ENCODE results near the gene SPOUT1.

The SPOUT1 gene

DNA sequence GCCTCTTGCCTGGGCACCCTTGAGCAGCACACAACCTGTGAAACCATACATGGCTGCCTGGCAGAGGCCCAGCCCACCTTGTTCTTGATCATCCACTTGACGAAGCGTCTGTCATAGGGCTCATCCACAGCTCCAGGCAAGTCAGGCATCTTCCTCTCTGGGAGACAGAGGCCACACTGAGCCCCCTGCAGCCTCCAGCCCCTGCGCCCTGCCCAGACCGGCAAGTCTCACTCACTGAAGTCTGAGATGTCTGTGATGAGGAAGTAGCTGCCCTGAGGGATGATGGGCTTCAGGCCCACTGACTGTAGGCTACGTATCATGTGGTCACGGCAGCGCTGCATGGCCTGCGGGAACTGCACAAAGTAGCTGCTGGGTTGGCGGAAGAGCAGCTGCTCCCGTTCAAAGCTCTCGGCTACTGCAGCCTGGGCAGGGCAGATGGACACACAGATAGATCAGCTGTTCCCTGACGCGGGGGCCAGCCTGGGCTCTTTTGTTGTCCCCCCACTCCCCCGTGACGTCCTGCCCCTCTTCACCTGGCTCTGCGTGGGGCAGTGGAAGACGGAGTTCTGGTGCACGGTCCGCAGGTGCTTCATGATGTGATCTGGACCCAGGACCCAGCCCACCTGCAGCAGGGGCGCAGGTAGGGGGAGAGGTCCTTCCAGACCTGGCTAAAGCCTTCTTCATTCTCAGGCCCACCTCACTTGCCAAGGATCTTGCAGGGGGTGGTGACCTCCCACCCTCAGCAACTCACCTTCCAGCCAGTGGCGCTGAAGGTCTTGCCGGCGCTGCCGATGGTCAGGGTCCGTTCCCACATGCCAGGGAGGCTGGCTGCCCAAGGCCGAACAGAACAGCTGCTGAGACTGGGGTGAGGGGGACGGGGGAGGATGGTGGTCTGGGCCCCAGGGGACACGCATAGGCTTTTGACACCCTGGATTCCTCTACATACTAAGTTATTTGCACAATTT is 5.9 kb upstream of the SPOUT1 start:
- no peak for DNase-seq

DNA sequence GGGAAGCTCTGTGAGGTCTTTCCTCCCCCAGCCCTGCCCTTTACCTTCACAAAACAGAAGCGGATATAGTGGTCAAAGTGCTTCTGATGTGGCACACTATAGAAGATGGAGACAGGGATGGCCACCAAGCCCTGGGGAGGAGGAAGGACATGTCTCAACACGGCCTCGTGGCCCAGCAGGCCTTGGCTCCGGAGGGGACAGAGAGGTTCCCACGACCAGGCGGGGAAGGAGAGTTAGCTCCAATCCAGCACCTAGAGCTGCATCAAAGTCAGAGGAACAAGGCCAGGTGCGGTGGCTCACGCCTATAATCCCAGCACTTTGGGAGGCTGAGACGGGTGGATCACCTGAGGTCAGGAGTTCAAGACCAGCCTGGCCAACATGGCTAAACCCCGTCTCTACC is 4.1 kb upstream of the SPOUT1 start:
- no peak for DNase-seq

DNA sequence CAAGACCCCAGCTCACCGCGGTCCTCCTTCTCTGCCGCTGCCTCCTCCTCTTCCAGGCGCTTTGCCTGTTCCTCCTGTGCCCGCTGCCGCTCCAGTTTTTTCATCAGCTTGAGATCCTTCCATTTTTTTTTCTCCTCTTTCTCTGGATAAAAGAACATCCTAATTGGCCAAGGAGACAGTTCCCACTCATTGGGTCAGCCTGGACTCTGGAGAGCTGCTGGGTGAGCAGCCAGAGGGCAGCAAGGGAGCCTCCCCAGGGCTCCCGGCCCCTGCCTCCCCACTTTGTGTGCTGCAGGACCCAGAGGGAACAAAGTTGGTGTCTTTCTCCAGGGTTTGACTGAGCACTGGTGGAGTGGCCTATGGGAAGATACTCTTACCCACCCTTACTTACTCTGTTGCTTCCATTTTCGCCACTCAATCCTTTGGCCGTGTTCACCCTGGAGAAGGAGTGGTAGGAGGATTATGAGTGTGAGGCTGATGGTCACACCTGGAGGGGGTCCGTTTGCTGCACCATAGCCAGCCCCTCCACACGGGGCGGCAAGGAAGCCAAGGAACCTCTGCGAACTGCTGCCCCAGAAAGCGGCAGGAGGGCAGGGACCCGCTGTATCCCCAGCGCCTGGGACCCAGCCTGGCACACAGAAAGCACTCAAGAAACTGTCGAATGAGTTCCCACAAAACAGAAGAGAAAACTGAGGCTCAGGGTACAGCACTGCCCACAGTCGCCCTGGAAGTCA is 708 bp downstream of the SPOUT1 start:
- no peak for DNase-seq

DNA sequence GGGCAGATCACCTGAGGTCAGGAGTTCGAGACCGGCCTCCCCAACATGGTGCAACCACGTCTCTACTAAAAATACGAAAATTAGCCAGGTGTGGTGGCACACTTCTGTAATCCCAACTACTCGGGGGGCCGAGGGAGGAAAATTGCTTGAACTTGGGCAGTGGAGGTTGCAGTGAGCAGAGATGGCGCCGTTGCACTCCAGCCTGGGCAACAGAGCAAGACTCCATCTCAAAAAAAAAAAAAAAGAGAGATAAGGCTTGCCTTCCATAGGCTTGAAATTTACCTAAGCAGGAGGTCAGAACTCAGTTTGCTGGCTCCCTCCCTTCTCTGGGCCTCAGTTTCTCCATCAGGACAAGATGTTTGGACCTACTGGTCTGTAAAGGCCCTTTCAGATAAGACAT is 1.3 kb downstream of the SPOUT1 start:
- no peak for DNase-seq

DNA sequence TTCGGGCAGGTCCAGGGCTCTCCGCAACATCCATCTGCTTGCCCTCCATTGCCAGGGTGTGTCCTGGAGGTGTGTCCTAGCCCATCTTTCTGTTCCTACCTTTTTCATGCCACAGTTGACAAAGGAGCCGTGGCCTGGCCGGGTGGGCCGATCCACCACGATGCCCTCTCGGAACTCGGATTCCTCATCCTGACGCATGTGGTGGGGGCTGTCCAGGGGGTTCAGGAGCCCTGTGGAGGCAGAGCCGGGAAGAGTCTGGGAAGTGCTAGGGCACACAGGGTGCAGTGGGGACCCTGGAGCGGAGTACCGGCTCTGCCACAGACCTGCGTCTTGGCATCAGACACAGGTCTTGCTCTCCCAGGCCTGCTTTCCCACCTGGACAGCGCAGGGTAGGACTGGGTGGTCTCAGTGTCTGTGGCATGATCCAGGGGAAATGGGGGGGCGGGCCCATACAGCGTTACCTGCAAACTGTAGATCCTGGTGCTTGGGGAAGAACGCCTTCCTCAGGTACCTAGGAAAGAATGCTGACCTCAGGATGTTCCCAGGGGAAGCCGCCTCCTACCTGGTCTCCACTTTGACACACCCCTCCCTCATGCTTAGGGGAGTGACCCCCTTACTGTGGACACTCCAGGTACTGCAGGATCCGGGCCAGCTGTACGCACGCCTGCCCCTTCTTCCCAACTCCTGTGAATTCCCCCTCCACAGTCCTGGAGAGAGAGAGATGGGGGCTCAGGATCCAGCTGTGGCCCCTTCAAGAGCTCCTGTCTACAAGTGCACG is 3.5 kb downstream of the SPOUT1 start:
- no peak for DNase-seq

DNA sequence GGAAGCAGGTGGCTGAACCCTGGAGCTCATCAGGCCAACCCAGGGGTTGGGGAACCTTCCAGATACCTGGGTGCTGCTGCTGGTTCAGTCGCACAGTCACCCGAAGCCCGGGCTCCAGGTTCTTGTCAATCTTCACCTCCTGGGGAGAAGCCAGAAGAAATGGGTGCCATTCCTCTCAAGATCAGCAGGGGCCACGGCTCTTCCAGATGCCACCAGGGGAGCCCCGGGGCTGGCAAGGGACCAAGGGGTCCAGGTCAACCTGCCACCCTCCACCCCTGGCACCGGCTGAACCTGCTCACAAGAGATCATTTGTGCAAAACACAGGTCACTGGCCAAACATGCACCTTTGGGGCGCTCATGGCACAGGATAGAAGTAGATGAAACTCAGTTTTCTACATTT is 4.7 kb downstream of the SPOUT1 start:
- no peak for DNase-seq

DNA sequence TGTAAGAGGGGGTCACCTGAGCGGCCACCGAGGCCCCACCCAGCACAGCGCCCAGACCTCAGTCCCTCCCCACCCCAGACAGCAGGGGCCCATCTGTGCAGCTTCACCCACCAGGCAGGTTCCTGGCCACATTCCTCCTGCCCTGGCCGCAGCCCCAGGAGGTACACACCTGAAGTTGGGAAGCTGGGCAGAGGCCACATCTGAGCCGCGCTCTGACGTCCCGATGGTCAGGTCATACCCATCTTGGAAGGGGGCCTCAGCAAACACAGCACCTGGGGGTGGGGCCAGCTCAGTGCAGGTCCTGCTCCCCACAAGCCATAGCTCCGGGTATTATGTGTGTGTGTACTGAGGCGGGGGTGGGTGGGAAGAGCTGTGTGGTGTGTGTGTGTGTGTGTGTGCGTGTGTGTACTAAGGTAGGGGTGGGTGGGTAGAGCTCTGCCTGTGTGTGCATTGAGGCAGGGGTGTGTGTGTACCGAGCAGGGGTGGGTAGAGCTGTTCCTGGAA is 5.6 kb downstream of the SPOUT1 start:
- DNase-seq = no peak

DNA sequence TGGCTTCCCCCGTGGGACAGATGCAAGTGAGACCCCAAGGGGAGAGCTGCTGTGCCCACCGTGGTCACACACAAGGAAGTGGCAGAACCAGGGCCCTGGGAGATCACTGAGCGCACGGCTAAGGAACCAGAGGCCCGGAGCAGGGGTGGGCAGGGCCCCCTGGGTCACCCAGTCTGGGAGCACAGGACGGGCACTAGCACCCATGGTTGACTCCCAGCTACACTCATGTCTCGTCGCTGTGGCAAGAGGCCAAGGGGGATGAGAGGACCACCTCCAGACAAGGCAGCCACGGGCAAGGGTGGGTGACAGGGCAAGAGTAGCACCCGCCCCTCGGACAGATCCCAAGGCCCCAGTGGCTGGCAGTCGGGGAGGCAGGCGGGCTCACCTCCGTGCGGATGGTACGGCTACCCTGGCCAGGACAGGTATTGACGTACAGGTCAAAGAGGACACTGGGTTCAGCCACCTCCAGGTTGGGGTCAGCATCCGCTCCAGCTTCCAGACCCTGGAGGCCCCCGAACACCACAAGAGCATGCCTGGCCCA is 6.2 kb downstream of the SPOUT1 start:
- DNase-seq = no peak

DNA sequence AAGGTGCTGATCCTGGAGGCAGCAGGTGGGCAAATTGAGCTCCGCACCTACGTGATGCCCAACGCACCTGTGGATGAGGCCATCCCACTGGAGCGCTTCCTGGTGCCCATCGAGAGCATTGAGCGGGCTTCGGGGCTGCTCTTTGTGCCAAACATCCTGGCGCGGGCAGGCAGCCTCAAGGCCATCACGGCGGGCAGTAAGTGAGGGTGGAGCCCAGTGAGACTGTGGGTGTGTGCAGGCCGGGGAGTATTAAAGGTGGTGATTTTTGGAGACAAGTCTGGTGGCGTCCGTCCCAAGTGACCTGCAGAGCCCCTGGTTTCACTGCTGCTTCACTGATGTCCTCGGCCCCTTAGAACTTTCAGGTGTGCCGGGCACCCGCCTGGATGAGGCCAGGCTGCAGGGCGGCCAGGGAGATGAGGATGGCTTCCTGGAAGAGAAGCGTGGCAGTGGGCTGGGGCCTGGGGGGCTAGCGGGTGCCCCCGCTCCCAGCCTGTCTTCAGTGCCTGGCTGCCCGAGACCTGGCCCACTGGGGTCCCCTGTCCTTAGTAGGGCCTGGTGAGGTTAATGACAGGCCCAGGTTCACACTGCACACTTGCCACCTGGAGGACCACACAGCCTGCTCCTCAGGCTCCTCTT is 7.1 kb downstream of the SPOUT1 start:
- DNase-seq = no peak

DNA sequence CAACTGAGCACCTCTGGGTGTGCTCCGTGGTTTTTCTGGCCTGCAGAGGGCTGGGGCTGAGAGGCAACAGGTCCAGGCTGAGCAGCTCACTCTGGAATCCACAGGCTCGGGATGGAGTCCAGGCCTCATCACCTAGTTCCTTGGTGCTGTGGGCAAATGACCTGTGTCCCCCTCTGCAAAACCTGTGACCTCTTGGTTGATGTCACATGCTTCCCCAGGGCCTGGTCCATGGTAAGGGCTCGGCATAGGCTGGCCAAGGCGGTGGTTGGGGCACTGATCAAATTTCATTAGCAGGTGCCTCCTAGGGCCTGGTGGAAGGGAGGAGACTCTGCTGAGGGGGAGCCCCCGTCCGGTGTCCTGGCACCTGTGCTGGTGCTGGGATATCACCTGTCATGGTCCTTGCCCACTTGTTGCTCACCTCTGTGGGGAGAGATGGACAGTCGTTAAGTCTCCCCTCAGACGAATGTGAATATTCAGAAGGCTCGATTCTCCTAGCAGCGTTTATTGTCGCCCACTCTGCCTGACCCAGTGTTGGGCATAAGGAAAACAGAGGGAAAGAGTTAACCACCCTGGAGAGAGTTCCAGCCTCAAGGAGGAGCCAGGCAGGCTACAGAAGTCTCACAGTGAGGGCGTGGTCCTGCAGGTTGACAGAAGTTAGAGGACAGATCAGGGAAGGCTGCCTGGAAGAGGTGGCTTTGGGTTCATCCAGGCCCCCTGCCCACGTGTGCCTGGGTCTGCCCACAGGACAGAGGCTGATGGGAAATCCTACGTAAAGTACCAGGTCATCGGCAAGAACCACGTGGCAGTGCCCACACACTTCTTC is 7.8 kb downstream of the SPOUT1 start:
- no peak for DNase-seq

DNA sequence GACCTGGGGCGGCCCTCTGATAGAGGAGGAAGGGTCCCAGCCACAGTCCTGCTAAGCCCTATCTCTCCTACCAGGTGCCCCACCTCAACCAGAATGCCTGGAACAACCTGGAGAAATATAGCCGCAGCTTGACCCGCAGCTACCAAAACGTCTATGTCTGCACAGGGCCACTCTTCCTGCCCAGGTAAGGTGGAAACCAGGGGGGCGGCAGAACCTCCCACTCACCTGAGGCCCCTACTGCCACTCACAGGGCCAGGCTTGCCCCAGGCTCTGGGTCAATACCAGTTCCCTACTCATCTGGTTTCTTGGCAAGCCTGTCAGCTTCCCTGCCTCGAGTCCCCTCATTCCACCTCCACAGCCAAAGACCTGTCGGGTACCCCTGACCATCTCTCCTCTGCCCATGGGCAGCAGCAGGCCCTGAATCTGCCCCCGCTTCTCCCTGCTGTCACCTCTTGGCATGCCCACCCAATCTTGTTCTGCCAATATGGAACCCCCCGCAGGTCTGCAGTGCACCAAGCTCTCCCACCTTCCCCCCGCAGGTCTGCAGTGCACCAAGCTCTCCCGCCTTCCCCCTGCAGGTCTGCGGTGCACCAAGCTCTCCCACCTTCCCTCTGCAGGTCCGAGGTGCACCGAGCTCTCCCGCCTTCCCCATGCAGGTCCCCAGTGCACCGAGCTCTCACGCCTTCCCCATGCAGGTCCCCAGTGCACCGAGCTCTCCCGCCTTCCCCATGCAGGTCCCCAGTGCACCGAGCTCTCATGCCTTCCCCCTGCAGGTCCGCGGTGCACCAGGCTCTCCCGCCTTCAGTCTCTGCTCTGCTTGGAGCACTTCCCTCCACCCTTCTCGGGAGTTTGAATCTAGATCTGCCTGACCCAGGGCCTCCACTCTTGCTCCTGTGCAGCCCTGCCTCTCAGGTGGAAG is 8.7 kb downstream of the SPOUT1 start:
- no peak for DNase-seq

DNA sequence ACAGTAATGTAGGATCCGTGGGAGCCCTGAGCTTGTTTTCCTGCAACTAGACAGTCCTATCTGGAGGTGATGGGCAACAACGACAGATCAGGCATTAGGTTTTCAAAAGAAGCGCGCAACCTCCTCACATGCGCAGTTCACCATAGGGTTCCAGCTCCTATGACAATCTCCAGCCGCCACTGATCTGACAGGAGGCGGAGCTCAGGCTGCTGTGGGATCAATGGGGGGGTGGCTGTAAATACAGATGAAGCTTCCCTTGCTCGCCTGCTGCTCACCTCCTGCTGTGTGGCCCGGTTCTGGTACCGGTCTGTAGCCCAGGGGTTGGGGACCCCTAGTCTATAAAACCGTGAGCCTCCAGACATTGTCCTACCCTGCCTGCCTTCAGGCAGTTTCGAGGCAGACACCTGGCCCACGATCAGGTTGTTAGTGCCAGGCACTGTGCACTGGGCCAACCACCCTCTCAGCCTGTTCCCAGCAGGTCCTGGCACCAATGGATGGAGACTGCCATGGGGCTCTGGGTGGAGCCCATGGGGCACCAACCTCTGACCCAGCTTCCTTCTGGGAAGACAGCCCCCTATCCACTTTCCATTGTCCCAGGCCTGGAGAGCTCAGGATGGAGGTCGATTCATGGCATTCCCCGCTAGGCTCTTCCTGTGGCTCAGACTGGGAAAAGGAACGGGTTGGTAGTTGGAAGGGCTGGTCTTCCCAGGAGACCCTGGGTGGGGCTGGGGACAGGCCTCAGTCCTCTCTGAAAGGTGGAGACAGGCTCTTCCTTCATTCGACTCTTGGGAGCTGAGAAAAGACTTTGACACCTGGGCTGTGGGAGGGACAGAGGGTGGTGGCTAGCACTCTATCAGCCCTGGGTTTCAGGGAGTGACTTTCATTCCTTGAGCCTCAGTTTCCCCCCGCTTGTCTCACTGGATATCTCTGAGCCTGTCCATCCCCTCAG is 9.6 kb downstream of the SPOUT1 start:
- no peak for DNase-seq

DNA sequence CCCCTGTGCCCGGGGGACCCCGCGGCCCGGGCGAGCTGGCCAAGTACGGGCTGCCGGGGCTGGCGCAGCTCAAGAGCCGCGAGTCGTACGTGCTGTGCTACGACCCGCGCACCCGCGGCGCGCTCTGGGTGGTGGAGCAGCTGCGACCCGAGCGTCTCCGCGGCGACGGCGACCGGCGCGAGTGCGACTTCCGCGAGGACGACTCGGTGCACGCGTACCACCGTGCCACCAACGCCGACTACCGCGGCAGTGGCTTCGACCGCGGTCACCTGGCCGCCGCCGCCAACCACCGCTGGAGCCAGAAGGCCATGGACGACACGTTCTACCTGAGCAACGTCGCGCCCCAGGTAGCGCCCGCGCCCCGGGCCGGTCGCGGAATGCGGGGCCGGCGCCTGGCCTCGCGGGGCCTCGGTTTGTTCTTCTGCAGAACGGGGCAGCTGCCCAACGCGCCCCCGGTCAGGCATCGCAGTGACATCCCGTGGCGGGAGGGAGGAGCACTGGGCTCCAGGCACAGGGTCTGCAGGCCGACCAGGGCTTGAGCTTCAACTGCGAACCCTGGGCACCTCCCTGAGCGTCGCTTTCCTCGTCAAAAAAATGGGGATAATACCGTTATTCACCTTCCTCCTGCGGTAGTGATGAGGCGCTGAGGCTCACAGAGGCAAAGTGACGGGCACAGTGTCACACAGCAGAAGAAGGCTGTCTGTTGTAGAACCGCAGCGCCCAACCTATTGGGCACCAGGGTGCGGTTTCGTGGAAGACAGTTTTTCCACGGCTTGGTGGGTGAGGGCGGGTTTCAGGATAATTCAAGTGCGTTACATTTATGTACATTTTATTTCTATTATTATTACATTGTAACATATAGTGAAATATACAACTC is 10.5 kb downstream of the SPOUT1 start:
- DNase-seq = peak in 1 of 2 experiments; percentile 44

DNA sequence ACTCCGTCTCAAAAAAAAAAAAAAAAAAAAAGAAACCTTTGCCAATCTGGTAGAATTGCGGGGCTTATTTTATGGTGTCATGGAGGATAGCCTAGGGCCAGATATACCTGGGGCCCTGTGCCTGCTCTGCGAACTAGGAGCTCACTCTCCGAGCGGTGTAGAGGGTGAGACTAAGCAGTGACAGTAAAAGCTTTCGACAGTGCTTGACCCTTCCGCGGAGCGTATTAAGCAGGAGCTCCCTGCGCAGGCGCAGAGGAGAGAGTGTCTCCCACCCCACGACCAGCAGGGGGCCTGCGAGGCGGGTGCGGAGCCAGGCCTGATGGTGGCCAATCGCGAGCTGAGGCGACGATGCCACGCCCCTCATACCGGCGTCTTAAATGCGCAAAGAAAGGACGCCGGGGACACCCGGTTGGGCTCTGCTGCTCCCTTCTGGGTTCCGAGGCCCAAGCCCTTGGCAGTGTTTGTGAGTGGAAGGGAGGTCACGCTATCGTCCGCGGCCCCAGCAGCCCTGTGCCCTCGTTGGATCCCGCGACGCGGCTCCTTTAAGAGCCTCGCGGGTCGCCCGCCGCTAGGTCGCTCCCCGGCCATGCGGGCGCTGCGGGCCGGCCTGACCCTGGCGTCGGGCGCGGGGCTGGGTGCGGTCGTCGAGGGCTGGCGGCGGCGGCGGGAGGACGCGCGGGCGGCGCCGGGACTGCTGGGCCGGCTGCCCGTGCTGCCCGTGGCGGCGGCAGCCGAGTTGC is 11.3 kb downstream of the SPOUT1 start, which contains the start of gene ENDOG:
Gene ENDOG (plus strand): TSS at position 402 of the 740 bp plus-strand sequence. CDS start 185 bp downstream, at position 587.
- DNase-seq = peak; percentile 96 to 97

DNA sequence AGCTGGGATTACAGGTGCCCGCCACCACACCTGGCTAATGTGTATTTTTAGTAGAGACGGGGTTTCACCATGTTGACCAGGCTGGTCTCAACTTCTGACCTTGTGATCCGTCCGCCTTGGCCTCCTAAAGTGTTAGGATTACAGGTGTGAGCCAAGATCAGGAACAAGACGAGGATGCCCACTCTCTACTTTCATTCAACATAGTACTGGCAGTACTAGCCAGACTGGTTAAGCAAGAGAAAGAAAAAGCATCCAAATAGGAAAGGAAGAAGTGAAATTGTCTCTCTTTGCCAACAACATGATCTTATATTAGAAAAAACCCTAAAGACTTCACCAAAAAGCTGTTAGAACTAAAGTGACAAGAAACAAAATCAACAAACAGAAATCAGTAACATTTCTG is 18.7 kb downstream of the SPOUT1 start:
- DNase-seq = no peak

DNA sequence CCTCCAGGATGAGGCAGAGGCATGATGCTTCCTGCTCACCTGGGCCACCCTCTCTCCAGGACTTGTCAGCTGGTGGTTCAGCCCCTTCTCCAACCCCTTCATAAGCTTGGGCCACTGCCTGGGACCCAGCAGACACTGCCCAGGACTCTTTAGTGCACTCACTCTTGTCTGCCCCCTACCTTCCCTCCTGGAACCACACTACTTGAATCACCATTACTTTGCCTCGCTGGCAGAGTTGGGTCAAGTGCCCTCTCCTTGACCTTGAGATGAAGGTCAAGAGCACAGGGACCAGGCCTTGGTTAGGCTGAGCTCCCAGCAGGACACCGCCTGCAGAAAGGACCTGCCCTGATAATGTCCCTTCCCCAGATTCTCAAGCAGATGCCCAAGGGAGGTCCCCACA is 19.8 kb downstream of the SPOUT1 start:
- DNase-seq = no peak

DNA sequence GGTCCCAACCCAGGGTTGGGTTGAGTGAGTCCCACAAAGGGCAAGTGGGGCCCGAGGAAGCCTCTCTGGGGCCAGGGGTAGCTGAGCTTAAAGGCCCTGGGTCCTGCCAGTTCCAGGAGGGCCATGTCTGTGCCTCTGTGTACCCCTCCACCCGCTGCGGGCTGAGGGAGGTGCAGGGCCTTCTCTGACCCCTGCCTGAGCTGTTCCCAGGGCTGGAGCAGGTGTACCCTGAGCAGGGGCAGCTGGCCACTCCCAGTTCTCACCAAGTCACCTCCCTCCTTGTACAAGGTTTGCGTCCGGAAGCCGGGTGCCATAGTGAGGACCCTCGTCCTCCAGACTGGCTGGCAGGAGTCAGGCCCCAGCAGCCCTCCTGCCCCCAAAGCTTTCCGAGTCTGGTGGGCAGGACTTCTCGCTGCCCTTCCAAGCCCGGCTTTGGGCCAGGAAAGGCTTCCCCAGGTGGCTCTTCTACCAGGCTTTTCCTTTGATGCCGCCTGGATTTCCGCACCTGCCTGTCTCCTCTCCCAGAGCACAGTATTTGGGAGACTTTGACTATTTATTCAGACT is 20.5 kb downstream of the SPOUT1 start:
- no peak for DNase-seq

Data from SW 1271 (cell line).